Coronary artery (tissue), 2 donors: ENCODE results near the gene NEK11.

ENCODE experiments used
- DNase-seq: peaks from one replicate; pipeline ENCODE4 v3.0.0-alpha.2; 2017; ENCODE audit warnings: low spot score
- H3K27ac ChIP-seq, 2 donors: fragments of 200-600 bp; sonication (generic); one replicate each; pipeline ENCODE4 v1.5.1; 2016 to 2019
- H3K4me3 ChIP-seq: fragments of 200-600 bp; sonication (generic); 2 replicates; pipeline ENCODE4 v1.5.1; 2016; ENCODE audit warnings: mild to moderate bottlenecking, moderate library complexity
- TF ChIP-seq, protein P1 (sequence below): fragments of 200-600 bp; sonication (generic); IDR thresholded peaks from one replicate; pipeline ENCODE4 v1.5.1; 2019; ENCODE audit warnings: antibody characterized with exemption

The NEK11 gene

DNA sequence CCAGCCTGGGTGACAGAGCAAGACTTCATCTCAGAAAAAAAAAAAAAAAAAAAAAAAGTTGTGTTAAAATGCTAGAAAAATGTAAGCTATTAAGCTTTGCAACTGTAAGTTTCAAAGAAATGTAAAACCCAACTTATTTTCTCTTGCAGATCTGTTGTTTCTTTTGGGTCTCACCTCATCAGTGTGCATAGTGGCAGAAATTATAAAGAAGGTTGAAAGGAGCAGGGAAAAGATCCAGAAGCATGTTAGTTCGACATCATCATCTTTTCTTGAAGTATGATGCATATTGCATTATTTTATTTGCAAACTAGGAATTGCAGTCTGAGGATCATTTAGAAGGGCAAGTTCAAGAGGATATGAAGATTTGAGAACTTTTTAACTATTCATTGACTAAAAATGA, 25.6 kb upstream of the NEK11 start:
- TF ChIP-seq, protein P1, sequence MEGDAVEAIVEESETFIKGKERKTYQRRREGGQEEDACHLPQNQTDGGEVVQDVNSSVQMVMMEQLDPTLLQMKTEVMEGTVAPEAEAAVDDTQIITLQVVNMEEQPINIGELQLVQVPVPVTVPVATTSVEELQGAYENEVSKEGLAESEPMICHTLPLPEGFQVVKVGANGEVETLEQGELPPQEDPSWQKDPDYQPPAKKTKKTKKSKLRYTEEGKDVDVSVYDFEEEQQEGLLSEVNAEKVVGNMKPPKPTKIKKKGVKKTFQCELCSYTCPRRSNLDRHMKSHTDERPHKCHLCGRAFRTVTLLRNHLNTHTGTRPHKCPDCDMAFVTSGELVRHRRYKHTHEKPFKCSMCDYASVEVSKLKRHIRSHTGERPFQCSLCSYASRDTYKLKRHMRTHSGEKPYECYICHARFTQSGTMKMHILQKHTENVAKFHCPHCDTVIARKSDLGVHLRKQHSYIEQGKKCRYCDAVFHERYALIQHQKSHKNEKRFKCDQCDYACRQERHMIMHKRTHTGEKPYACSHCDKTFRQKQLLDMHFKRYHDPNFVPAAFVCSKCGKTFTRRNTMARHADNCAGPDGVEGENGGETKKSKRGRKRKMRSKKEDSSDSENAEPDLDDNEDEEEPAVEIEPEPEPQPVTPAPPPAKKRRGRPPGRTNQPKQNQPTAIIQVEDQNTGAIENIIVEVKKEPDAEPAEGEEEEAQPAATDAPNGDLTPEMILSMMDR: no peak
- DNase-seq: no peak
- Histone ChIP-seq H3K27ac (no peak overlapping the region), H3K4me3 (no peak overlapping the region)

DNA sequence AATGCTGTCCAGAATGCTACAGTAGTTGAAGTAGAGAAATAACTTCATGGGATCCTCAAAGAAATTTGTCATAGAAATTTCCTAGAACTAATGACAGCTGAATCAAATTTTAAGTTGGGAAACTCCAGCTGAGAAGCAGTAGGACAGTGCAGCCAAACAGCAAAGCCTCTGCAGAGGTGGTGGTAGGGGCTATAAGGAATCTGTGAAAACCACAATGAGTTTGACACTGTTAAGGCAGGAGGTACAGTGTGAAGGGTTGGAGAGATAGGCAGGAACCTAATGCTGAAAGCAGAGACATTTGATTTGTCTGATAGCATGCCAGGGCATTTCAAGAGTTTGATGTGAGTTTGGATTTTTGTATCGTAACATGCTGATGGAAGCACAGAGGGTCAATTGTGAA, 22.1 kb upstream of the NEK11 start:
- Histone ChIP-seq H3K27ac (no peak overlapping the region), H3K4me3 (no peak overlapping the region)
- DNase-seq: no peak
- TF ChIP-seq, protein P1: no peak

DNA sequence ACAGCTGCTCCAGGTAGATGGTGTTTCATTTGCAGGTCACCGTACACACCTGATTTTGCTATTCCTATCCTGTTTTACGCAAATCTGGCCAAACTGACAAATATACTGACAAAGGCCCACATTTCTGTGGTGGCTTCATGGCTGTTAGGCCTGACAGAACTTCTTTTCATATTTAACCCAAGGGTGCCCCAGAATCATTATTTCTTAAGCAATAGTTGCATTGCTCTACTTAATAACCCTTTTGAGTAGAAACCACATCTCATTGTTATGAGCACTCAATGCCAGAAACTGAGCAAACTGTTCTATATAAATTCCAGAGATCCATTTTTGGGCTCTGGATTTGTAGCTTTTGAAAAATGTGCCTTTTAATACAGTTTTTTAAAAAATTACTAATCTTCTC, 19.4 kb upstream of the NEK11 start:
- TF ChIP-seq, protein P1: no peak
- no peak overlapping the region for H3K27ac ChIP-seq

DNA sequence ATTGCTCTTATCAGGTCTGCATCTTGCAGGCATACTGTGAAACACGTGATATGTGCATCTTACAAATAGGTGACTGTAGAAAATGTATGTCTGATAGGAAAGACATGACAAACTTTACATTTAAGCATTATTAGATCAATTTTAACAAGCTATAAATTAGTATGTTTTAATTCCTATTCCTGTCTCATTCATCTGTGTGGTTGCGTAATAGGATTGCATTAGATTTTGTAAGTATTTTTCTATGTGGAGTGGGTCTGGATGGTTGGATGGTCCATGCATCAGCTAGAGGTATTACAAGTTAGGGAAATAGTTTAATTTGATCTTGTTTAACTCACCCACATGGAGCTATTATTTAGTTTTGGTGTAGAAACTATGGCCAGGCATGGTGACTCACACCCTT, 18.9 kb upstream of the NEK11 start:
- no peak for DNase-seq
- Histone ChIP-seq H3K27ac (no peak overlapping the region), H3K4me3 (no peak overlapping the region)
- TF ChIP-seq, protein P1: no peak

More for the DNA sequence above, 19.4 kb upstream of the NEK11 start:
- H3K4me3 ChIP-seq: no peak overlapping the region
- DNase-seq: no peak

DNA sequence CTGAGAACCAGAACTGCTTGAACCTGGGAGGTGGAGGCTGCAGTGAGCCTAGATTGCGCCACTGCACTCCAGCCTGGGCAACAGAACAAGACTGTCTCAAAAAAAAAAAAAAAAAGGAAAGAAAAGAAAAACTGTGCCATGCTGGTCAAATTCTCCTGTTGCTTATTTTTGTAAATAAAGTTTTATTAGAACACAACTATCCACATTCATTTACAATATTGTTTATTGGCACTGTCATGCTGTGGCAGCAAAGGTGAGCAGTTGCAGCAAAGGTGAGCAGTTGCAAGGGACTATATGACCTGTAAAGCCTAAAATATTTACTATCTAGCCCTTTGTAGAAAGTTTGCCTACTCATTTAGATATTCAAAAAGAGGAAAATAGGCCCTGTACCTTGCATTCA, 18.4 kb upstream of the NEK11 start:
- DNase-seq: no peak
- TF ChIP-seq, protein P1: no peak

DNA sequence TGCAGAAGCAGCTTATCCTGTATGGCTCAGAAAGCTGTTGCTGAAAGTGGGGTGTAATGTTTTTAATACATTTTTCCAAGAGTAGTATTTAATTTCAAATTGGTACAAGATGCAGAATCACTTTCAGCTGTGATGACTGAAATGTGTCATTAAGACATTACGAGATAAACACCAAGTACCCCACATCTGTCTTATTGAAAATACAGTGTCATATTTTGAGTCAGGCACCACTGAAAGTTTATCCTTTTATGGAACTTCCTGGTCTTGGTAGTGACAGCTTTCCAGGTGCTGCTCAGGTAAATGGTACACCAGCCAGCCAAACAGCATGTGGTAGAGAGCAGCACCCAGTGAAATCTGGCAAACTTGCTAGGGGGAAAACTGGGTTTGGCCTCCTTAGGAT, 17.0 kb upstream of the NEK11 start:
- no peak overlapping the region for H3K4me3 ChIP-seq
- no peak overlapping the region for H3K27ac ChIP-seq
- TF ChIP-seq, protein P1: no peak
- DNase-seq: no peak

More for the DNA sequence above, 18.4 kb upstream of the NEK11 start:
- Histone ChIP-seq H3K4me3 (no peak overlapping the region), H3K27ac (no peak overlapping the region)

DNA sequence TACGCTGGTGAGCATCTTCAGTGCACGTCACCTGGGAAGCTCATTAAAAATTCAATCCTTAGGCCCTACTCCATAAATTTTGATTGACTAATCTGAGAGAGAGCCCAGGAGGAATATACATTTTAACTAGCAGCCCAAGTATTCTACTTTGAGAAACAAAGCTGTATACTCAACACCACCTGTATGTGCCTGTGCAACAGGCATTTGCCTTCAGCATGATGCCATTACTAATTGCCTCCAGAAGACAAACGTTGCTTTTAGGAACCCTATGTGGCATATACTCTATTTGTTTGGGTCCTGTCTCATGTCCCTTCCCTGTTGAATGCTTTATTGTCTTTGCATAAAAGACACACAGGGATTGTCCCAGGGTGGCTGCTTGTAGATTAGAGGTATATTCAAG, 7.7 kb upstream of the NEK11 start:
- DNase-seq: no peak
- Histone ChIP-seq H3K4me3 (no peak overlapping the region), H3K27ac (no peak overlapping the region)
- TF ChIP-seq, protein P1: no peak
